HEK293T (cell line): ENCODE data around the gene CCT3.

Source experiments
- FOXA1 ChIP-seq: fragments of 450-650 bp; IDR thresholded peaks from 2 replicates; pipeline ENCODE4 v1.6.1; 2016; ENCODE audit warnings: mild to moderate bottlenecking
- FOXK2 ChIP-seq: fragments of 450-650 bp; IDR thresholded peaks from 2 replicates; pipeline ENCODE4 v1.6.1; 2016; ENCODE audit warnings: mild to moderate bottlenecking
- PKNOX1 ChIP-seq: fragments of 450-650 bp; IDR thresholded peaks from 2 replicates; pipeline ENCODE4 v1.6.1; 2016
- ZNF384 ChIP-seq: fragments of 450-650 bp; IDR thresholded peaks from 2 replicates; pipeline ENCODE4 v1.6.1; 2016

DNA sequence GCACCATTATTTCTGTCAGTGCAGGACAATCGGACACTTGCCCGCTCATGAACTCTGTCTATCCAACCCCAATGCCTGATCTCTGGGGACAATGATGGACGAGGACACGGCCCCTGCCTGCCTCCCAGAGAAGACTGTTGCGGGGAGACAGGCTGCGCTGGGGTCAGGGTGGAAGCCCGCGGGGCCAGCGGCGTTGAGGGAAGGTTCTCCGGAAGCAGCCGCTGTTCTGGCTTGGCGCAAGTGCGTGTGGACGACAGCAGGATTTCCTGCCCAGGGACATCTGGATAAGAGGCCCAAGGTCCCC lies 49.7 kb upstream of the CCT3 start:
- no peak for TF ChIP-seq FOXA1
- TF ChIP-seq ZNF384 = no peak
- no peak for TF ChIP-seq FOXK2
- no peak for TF ChIP-seq PKNOX1
